ENCODE results near the gene RBBP8. TPM values are rescaled to one million over a fixed set of nuclear protein-coding genes. Genes with fewer than 3 reads are reported as not detected.

The RBBP8 gene
- total RNA-seq, 1 donor from 2014 or later, result 13.6 TPM

DNA sequence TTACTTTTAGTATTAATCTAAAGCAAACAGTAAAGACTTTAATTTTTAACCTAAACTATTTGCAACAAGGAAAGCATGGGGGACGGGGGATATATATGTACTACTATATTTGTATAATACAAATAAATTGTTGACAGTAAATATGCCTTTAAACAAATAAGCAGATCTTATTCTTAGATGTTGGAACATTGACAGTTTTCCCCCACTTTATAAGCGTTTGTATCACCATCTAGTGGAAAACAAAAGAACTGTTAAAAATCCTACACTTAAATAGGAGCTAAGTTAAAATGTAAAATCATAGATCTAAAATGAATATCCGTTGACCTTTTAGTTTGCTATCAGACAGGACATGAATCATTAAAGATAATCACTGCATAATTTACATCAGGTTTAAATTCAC lies 50.0 kb downstream of the RBBP8 start:
- no peak overlapping the region for H3K27ac Mint-ChIP-seq (ENCODE audit: unreplicated experiment)
- H3K36me3 Mint-ChIP-seq (ENCODE audit: unreplicated experiment), result no peaks in the 10 kb centered on the region
- TF ChIP-seq, protein P1, sequence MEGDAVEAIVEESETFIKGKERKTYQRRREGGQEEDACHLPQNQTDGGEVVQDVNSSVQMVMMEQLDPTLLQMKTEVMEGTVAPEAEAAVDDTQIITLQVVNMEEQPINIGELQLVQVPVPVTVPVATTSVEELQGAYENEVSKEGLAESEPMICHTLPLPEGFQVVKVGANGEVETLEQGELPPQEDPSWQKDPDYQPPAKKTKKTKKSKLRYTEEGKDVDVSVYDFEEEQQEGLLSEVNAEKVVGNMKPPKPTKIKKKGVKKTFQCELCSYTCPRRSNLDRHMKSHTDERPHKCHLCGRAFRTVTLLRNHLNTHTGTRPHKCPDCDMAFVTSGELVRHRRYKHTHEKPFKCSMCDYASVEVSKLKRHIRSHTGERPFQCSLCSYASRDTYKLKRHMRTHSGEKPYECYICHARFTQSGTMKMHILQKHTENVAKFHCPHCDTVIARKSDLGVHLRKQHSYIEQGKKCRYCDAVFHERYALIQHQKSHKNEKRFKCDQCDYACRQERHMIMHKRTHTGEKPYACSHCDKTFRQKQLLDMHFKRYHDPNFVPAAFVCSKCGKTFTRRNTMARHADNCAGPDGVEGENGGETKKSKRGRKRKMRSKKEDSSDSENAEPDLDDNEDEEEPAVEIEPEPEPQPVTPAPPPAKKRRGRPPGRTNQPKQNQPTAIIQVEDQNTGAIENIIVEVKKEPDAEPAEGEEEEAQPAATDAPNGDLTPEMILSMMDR (IDR thresholded peaks at IDR 0.05; ENCODE audit: partially characterized antibody, unreplicated experiment), result peak; percentile 46
- peaks cover 5% of the 10 kb centered on the region for H3K4me1 Mint-ChIP-seq (ENCODE audit: low read depth, unreplicated experiment)
- DNase-seq, result no peak
- no peak overlapping the region for H3K4me3 Mint-ChIP-seq (ENCODE audit: unreplicated experiment)
- H3K27me3 Mint-ChIP-seq (ENCODE audit: unreplicated experiment), result no peaks in the 10 kb centered on the region
- H3K9me3 Mint-ChIP-seq (ENCODE audit: unreplicated experiment), result no peaks in the 10 kb centered on the region

GRCh38 chr18:22985250-22985649 lies 52.1 kb downstream of the RBBP8 start:
- no peaks in the 10 kb centered on the region for H3K27me3 Mint-ChIP-seq (ENCODE audit: unreplicated experiment)
- no peak for DNase-seq
- H3K9me3 Mint-ChIP-seq (ENCODE audit: unreplicated experiment), result no peaks in the 10 kb centered on the region
- H3K4me3 Mint-ChIP-seq (ENCODE audit: unreplicated experiment), result no peak overlapping the region
- no peak overlapping the region for H3K27ac Mint-ChIP-seq (ENCODE audit: unreplicated experiment)
- TF ChIP-seq, protein P1 (IDR thresholded peaks at IDR 0.05; ENCODE audit: partially characterized antibody, unreplicated experiment), result no peak
- no peaks in the 10 kb centered on the region for H3K36me3 Mint-ChIP-seq (ENCODE audit: unreplicated experiment)
- H3K4me1 Mint-ChIP-seq (ENCODE audit: low read depth, unreplicated experiment), result peaks cover 5% of the 10 kb centered on the region

DNA sequence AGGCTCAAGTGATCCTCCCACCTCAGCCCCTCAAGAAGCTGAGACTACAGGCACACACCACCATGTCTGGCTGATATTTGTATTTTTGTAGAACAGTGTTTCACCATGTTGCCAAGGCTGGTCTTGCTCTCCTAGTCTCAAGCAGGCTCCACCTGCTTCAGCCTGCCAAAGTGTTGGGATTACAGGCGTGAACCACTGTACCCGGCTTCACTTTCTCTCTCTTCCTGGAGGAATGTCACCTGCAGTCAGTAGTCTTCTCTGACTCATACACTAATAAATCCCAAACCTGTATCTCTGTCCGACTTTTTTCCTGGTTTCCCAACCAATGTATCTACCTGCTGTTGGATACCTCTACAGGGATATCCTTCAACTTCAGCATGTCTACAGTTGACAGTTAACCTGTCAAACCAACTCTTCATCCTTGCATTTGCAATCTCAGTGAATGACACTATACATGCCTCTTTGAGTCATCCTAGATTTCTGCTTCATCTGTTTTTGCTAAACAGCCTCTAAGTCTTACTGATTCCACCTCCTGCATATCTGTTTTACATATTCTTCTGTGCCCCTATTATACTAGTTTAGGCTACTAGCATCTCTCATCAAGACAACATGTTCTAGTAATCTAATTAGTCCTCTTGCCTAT lies 54.5 kb downstream of the RBBP8 start:
- H3K4me1 Mint-ChIP-seq (ENCODE audit: low read depth, unreplicated experiment), result no peaks in the 10 kb centered on the region
- no peak for DNase-seq
- TF ChIP-seq, protein P1 (IDR thresholded peaks at IDR 0.05; ENCODE audit: partially characterized antibody, unreplicated experiment), result no peak
- H3K9me3 Mint-ChIP-seq (ENCODE audit: unreplicated experiment), result no peaks in the 10 kb centered on the region
- no peak overlapping the region for H3K4me3 Mint-ChIP-seq (ENCODE audit: unreplicated experiment)
- H3K36me3 Mint-ChIP-seq (ENCODE audit: unreplicated experiment), result no peaks in the 10 kb centered on the region
- no peaks in the 10 kb centered on the region for H3K27me3 Mint-ChIP-seq (ENCODE audit: unreplicated experiment)
- no peak overlapping the region for H3K27ac Mint-ChIP-seq (ENCODE audit: unreplicated experiment)

DNA sequence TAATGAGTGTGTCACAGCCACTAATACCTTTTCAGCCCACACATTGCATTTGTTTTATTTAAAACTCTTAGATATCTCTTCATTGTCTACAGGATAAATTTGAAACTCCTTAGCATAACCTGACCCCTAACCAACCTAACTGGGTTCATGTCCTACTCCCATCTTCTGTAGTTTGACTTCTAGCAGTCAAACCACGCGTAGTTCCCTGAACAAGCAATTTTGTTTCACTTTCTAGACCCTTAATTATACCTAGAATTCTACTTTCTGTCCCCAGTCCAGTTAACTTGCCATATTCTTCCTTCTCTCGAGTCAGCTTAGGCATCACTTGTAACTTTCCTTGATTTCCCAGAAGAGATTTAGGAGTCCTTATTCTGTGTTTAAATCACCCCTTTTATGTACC lies 55.1 kb downstream of the RBBP8 start:
- Mint-ChIP-seq H3K9me3 (ENCODE audit: unreplicated experiment) (no peaks in the 10 kb centered on the region), H3K27me3 (ENCODE audit: unreplicated experiment) (no peaks in the 10 kb centered on the region), H3K27ac (ENCODE audit: unreplicated experiment) (no peak overlapping the region), H3K4me3 (ENCODE audit: unreplicated experiment) (no peak overlapping the region), H3K36me3 (ENCODE audit: unreplicated experiment) (no peaks in the 10 kb centered on the region), H3K4me1 (ENCODE audit: low read depth, unreplicated experiment) (no peaks in the 10 kb centered on the region)
- TF ChIP-seq, protein P1 (IDR thresholded peaks at IDR 0.05; ENCODE audit: partially characterized antibody, unreplicated experiment), result no peak
- no peak for DNase-seq

- Mint-ChIP-seq H3K27me3 (ENCODE audit: unreplicated experiment) (no peaks in the 10 kb centered on the region), H3K36me3 (ENCODE audit: unreplicated experiment) (no peaks in the 10 kb centered on the region), H3K4me3 (ENCODE audit: unreplicated experiment) (peak overlapping the region; percentile 12), H3K27ac (ENCODE audit: unreplicated experiment) (peak overlapping the region; percentile 84), H3K4me1 (ENCODE audit: low read depth, unreplicated experiment) (peaks cover 17% of the 10 kb centered on the region), H3K9me3 (ENCODE audit: unreplicated experiment) (peaks cover 3% of the 10 kb centered on the region)
- DNase-seq, result no peak
- TF ChIP-seq, protein P1 (IDR thresholded peaks at IDR 0.05; ENCODE audit: partially characterized antibody, unreplicated experiment), result no peak
These were observed 65.2 kb downstream of the RBBP8 start for GRCh38 chr18:22998344-22998743.
